ACHN (cell line): ENCODE data around the gene ACIN1.
"Not testable (repeated sequence)": the region's sequence is repeated elsewhere in the genome, so short reads cannot be mapped to it uniquely, and the experiment has no call there.

Experiments used
- DNase-seq: peaks from one replicate; pipeline ENCODE4 v3.0.0-alpha.2; 2015
- in situ Hi-C: cut with HindIII; loops from 2 replicates; pipeline ENCODE4 v1.10.0; 2017; ENCODE audit warnings: low sequenced_read_pairs, low pct_ligation_motif_present, low pct_unique_long_range_greater_than_20kb

The ACIN1 gene

DNA sequence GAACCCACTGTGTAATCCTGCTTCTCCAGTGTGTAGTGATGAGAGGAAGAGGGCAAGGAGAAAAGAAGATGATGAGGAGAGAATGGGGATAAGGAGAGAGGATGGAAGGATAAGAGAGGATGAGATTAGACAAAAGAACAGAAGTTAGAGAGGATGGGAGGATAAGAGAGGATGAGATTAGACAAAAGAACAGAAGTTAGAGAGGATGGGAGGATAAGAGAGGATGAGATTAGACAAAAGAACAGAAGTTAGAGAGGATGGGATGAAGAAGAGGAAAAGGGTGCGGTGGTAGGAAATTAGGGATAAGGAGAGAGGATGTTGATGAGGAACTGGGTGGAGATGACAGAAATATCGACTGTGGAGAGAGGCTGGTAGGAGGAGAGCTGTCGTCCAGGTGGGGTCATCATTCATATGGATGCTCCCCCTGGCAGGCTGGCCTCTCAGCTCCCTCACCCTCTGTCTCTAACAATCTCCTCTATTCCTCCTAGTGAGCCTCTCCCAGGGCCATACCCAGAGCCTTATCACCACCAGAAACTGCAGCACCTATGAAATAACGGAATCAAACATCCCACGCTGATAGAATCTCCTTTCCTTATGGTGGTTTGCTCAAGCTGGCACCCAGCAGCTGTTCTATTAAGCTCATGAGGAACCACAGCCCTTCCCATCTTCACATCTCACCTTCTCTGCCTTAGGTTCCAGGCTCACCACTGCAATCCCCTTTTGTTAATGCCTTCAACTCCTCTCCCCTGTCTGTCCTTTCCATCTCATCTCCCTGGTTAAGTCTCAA, 15.8 kb upstream of the ACIN1 start:
- no peak for DNase-seq

DNA sequence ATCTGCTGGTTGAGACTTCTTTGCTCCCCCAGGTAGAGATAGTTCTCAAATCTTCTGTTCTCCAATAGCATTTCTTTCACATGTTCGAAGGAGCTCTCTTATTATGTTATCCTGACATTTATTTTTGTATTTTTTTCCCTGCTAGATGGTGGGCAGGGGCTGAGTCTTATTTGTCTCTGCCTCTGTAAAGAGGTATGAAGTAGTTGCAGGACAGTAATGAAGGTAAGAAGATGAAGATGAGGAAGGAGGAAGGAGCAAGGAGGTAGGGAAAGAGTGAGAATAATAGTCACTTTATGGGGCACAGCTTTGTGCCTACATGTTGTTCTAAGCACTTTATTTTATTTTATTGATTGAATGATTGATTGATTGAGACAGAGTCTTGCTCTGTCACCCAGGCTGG, 14.8 kb upstream of the ACIN1 start:
- in situ Hi-C loops, result no loop called here
- no peak for DNase-seq

More for the DNA sequence above, 15.8 kb upstream of the ACIN1 start:
- in situ Hi-C loops, result no loop called here

DNA sequence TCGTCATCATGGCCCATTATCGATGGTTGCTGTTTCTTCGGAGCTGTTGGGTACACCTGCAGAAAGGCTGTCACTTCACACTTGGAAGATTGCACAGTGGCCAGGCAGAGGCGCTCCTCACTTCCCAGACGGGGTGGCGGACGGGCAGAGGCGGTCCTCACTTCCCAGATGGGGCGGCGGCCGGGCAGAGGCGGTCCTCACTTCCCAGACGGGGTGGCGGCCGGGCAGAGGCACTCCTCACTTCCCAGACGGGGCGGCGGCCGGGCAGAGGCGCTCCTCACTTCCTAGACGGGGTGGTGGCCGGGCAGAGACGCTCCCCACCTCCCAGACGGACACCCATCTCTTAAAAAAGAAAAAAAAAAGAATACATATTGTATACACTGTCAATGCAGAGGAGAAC, 13.2 kb upstream of the ACIN1 start:
- DNase-seq, in situ Hi-C loops: not testable (repeated sequence)

DNA sequence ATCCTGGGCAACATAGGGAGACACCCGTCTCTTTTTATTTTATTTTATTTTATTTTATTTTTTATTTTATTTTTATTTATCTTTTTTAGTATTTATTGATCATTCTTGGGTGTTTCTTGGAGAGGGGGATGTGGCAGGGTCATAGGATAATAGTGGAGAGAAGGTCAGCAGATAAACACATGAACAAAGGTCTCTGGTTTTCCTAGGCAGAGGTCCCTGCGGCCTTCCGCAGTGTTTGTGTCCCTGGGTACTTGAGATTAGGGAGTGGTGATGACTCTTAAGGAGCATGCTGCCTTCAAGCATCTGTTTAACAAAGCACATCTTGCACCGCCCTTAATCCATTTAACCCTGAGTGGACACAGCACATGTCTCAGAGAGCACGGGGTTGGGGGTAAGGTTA, 12.7 kb upstream of the ACIN1 start:
- in situ Hi-C loops, DNase-seq: not testable (repeated sequence)

DNA sequence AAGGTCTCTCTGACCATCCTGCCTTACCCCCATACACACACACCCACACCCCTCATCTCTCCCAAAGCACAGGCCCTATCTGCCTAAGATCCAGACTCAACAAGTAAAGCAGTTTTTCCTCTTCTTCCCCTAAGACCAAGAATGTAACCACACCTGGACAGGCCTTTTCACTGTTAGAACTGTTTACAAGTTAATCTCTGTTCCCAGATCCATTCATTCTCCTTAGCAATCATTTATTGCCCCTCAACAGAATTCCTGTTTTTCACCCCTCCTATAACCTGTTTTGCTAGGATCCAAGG, 11.8 kb upstream of the ACIN1 start:
- in situ Hi-C loops, result no loop called here
- DNase-seq, result no peak

DNA sequence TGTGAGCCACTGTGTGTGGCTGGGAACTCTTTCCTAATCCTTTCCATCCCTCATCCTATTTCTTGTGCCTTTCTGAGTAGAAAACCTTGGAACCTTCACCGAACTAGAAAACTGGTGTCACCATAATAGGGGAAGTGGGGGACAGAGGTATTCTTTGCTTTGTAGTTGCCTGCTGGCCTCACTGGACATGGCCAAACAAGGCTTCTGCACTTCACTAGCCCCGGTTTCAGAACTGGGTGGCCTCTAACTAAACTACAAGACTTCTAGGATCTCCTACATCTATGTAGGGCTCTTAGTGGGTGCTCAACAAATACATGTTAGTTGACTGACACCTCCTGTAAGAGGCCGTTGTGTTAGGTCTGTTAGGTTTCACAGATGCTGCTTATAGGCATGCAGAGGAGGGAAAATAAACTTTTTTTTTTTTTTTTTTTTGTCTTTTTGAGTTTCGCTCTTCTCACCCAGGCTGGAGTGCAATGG, 10.4 kb upstream of the ACIN1 start:
- in situ Hi-C loops, result no loop called here
- DNase-seq, result no peak

DNA sequence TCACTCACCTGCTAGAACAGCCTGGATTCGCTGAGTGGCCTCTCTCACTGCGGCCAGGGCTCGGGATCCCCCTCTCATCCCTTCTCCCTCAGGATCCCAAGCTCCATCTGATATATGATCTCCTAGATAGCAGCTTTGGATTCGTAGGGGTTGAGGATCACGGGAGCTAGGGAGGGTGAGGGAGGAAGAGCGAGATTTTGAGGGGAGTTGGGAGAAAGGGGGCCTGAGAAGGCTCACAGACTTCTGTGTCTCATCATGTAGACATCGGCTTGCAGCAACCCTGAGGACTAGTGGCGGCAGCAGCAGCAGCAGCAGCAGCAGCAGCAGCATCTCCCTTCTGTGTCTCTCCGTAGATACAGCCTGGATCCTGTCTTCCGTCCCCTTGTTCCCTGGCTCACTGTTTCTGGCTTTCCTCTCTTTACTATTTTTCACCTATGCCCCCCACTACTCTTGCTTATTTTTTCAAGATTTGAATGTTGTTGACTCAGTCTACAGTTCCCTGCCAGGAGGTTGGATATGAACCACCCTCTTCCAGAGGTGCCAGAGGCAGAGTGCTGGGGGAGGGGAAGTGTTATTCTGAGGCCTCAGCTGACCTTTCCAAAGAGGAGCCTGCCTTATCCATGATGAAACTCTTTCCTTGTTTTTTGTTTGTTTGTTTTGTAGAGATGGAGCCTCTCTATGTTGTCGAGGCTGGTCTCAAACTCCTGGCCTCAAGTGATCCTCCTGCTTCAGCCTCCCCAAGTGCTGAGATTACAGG, 9.8 kb upstream of the ACIN1 start, which contains the start of gene CIROP:
Gene CIROP, minus strand, starts transcription at position 399 of the 757 bp plus-strand sequence. Its CDS starts 69 bp downstream, at position 330.
- in situ Hi-C loops, result no loop called here
- DNase-seq, result no peak

DNA sequence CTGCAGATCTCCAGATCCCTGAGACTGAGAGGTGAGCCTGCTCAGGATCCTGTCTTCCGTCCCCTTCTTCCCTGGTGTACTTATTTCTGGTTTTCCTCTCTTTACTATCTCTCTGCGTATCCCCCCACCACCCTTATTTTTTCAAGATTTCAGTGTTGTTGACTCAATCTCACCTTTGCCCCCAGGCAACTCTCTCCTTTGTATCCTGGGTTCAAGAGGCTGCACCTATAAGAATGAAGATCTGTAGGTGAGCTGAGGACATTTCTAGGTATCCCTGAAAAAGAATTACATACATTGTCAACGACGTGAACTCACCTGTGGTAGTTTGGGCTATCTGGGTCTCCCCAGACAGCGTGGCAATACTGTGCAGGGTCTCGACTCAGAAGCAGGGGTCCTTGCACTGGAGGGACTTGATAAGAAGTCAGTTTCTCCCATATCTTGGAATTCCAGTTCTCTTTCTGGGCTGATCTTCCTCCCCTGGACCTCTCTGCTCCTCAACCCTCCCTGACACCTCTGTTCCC, 9.2 kb upstream of the ACIN1 start:
- in situ Hi-C loops, result no loop called here
- DNase-seq, result no peak

DNA sequence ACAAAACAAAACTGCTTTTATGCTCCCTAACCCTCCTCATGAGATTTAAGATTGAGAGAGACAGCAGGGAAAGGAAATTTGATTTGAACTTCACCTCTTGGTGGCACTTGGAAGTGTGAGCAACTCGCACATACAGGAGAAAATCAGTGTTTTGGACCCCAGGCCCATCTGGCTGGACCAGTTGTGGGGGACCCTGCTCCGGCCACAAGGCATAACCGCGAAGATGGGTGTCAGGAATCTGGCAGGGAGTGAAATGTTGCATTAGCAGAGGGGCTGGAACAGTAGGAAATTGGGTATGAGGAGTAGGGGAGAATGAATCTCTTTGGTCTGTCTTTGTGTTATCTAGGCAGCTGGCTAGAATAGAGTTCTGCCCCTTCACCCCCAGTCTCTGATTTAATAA, 8.6 kb upstream of the ACIN1 start:
- no peak for DNase-seq
- in situ Hi-C loops, result no loop called here

DNA sequence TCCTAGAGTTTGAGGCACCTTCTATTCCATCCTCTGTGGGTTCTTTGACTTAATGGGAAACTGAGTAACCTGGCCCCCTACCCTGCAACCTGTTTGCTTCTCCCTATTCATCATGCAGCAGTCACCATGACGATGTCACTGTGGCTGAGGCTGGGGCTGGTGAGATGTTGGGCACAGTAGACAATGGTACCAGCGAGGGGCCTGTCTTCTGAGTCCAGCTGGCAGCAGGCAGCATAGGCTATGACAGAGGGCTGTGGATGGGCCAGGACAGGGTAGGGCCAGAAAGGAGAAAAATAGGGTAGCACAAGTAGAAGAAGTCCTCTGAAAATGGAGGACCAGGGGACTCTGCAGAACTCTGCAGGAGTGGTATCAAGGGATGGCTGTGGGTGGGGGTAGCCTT, 7.9 kb upstream of the ACIN1 start:
- no peak for DNase-seq
- in situ Hi-C loops, result no loop called here

DNA sequence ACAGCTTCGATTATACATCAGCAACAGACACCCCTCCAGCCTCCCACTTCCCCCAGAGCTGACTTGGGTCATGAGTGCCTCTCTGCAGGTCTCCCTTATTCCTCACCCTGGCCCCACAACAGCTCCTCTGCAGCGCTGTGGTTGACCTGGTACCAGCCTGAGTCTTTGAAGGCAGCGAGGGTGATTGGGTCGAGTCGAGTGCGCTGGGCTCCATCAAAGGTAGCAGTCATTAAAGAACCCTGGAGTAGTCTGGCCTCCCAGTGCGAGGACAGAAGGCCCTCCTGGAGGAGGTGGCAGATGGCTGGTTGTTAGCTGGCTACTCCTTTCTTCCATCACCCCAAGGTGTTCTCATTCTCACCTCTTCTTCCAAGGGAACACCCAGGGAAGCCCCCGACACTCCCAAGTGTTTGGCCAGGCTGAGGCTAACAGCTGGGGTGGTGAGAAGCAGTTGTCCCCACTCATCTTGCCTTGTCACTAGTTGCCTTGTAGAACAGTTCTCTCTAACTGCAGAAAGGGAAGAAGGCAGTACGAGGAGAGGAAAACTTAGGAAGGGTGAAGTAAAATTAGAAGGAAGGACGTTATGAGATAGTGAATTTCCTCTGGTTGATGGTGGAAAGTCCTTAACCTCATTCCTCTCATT, 7.2 kb upstream of the ACIN1 start:
- DNase-seq, result no peak
- in situ Hi-C loops, result no loop called here

DNA sequence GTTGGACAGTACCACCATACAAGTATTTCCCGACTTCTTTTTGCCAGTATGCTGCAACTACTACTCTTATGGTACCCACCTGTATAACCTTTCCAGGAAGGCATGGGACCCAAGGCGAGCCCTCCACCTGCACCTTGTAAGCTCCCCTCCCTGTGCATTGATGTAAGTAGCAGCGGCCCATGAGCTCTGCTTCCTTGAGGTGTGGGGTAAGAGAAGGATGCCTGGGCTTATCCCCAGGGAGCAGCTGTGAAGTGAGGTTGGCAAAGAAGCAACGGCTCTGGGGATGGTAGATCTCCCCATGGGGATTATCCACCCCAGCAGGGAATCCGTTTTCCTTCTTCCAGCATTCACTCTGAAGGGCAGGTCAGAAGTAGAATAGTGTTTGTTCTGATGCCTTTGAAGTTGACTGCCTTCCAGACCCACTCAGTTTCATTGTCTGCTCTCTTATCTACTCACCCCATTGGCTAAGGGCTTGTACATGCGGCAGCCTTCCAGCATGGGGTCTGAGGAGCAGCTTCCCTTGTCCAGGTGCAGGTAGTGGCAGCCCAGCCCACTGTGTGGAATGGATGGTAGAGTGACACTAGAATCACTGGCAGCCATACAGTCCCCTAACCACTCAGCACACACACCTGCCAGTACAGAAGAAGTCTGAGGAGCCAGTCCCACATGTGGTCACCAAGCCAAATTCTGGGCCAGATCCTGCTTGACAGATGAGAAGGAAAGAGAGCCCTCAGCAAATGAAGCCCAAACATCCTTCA, 6.5 kb upstream of the ACIN1 start:
- in situ Hi-C loops, result no loop called here
- DNase-seq, result no peak

DNA sequence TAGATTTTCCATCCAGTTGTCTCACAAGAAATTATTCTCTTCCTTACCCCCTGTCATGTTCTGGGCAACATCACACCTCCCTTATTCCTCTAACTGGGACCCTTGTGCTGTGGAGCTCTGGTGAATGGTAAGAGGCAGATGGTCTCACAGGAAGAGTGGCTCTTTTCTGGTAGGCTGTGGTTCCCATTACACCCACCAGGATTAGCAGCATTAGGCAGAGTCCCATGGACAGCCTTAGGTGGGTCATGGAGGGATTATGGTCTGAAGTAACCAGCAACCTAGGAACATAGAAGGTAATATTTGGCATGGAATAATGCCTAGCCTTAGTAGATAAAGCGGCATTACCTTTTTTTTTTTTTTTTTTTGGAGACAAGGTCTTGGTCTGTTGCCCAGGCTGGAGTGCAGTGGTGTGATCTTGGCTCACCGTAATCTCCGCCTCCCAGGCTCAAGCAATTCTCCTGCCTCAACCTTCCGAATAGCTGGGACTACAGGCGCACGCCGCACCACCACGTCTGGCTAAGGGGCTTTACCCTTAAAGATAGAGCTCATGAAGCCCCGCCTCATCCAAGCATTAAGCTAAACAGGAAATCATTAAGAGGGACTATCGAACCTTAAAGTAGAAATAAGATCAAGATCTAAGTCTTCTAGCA, 4.4 kb upstream of the ACIN1 start:
- in situ Hi-C loops, result no loop called here
- no peak for DNase-seq

DNA sequence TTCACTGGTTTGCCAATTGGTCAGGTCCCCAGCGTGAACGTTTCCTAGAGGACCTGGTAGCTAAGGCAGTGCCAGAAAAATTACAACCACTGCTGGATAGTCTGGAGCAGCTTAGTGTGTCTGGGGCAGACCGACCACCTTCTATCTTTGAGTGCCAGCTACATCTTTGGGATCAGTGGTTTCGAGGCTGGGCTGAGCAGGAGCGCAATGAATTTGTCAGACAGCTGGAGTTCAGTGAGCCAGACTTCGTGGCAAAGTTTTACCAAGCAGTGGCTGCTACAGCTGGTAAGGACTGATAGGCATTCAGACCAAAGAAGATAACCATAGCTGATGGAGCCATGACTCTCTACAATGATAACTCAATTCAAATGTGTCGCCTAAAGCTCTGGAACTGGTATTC, 2.9 kb upstream of the ACIN1 start:
- DNase-seq, result no peak

DNA sequence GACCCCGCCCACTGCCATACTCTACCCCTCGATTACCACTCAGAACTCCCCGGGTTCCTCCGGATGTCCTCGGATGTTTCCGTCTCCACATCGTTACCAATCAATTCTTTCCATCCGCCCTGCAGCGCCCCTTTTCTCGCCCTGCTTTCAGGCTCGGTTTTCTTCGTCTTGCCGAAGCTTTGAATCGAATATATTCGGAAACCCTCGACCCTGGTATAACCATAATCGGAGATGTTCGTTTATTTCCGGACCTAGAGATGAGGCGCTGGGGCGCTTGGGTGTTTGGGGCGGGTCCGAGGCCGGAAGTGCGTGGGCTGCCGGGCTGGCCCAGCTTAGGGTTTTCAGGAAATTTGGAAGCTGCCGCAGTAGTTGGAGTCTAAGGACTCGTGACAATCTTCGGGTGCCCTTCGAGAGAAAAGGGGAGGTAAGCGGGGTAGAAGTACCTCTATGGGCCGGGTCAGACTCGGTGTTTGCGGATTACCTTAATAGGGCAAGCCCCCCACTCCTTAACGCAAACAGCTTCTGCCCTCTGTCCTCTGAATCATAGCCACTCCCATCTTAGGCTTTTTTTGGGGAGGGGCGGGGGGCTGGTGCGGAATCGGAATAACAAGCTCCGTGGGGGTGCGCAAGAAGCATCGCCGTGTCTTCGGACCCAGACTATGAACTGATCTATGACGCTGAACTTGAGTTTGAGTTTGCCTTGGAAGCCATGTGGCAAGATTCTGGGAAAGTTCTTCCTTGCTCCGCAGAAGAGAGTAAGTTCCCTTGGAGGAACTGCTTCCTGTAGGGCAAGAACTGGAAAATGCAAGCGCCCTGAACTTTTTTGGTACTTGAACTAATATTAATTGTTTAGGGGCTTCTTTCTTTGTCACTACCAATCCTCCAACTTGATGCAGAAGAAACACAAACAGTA, 516 bp upstream of the ACIN1 start, which contains the start of gene C14orf119:
Gene C14orf119, plus strand, starts transcription at position 310 of the 913 bp plus-strand sequence. CDS start 2,154 bp downstream, outside the sequence.
- in situ Hi-C loops, result no loop called here
- peak; percentile 99 for DNase-seq

More for the DNA sequence above, 2.9 kb upstream of the ACIN1 start:
- in situ Hi-C loops, result no loop called here

DNA sequence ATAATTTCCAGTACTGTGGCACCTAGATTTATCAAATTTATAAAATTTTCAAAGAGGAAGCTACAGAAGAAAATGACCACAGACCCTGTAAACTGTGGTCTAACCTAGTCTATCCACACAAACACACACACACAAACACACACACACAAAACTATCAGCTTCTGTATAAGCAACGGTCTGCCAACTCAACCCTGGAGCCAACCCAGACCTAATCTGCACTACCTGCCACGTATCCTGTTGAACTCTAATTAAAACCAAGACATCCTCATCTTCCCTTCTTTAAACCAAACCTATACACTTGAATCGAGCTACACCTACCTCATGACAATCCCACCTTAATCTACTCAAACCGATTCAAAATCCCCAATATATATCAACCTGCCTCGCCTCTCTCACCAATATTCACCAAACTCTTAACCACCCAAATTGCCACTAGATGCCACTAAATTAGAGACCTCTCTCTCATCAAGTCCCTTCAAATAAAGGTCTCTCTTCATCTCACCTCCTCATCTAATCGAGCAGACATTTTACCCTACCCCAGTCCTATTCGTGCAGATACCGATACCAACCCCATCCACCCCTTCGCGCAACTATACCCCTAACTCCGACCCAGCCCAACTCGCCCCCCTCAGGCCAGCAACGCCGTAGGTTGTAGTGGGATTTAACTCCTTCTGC, 808 bp downstream of the ACIN1 start:
- in situ Hi-C loops, result no loop called here
- no peak for DNase-seq

DNA sequence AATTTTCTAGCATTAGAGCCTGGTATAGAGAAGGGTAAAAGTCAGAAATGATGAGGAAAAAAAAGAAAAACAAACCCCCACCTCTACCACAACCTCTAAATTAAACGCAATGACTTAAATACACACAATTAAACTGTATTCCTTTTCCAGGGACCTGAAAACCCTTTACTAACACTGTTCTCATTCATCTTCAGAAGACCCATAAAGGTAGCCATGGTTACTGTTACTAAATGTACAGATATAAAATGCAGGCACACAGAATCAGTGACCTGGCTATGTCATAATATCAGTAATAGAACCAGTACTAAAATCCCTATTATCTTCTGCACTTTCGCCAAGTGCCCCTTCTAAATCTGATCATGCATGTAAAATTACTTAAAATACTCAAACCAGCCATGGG, 1.4 kb downstream of the ACIN1 start:
- DNase-seq, result no peak

More for the DNA sequence above, 1.4 kb downstream of the ACIN1 start:
- in situ Hi-C loops, result no loop called here
